Endodermal cell (in vitro differentiated cells): Measurements from ENCODE around the gene TOMM40. TPM values are rescaled to one million over a fixed set of nuclear protein-coding genes. Genes with fewer than 3 reads are reported as not detected.
"Not testable (repeated sequence)": the region's sequence is repeated elsewhere in the genome, so short reads cannot be mapped to it uniquely, and the experiment has no call there.

ENCODE experiments used
- DNase-seq: peaks from one replicate; pipeline ENCODE4 v3.0.0-alpha.2; 2017
- H3K27ac ChIP-seq: 2 replicates; pipeline ENCODE4 v1.5.1; 2013; ENCODE audit warnings: mild to moderate bottlenecking, low read depth, low read length, moderate library complexity
- H3K27me3 ChIP-seq: 2 replicates; pipeline ENCODE4 v1.6.1; 2013; ENCODE audit warnings: mild to moderate bottlenecking, low read length, moderate library complexity; ENCODE audit not compliant: insufficient read depth, control insufficient read depth, poor library complexity, severe bottlenecking
- H3K36me3 ChIP-seq: 2 replicates; pipeline ENCODE4 v1.7.0; 2013; ENCODE audit warnings: mild to moderate bottlenecking, low read length, moderate library complexity; ENCODE audit not compliant: control insufficient read depth, insufficient read depth
- H3K4me1 ChIP-seq: one replicate; pipeline ENCODE4 v1.7.0; 2013; ENCODE audit warnings: low read length; ENCODE audit not compliant: control insufficient read depth, insufficient read depth
- H3K4me3 ChIP-seq: 2 replicates; pipeline ENCODE4 v1.5.1; 2013; ENCODE audit warnings: mild to moderate bottlenecking, low read length, moderate library complexity
- H3K9ac ChIP-seq: 2 replicates; pipeline ENCODE4 v1.6.1; 2013; ENCODE audit warnings: mild to moderate bottlenecking, low read length, moderate library complexity; ENCODE audit not compliant: poor library complexity, severe bottlenecking; ENCODE audit errors: extremely low read depth
- H3K9me3 ChIP-seq: 2 replicates; pipeline ENCODE4 v1.6.1; 2013; ENCODE audit warnings: mild to moderate bottlenecking, low read length, moderate library complexity; ENCODE audit not compliant: control insufficient read depth
- H3K27ac Mint-ChIP-seq: 2 replicates; pipeline ENCODE4 v1.8.0; 2020; ENCODE audit warnings: mixed read lengths
- H3K27me3 Mint-ChIP-seq: 2 replicates; pipeline ENCODE4 v1.8.0; 2021; ENCODE audit warnings: mild to moderate bottlenecking, mixed read lengths; ENCODE audit not compliant: insufficient read depth
- H3K36me3 Mint-ChIP-seq: 2 replicates; pipeline ENCODE4 v1.8.0; 2020; ENCODE audit warnings: low read depth, mixed read lengths
- H3K4me1 Mint-ChIP-seq: 2 replicates; pipeline ENCODE4 v1.8.0; 2020; ENCODE audit warnings: mixed read lengths
- H3K4me3 Mint-ChIP-seq: 2 replicates; pipeline ENCODE4 v1.8.0; 2020; ENCODE audit warnings: mild to moderate bottlenecking, moderate library complexity, mixed read lengths
- H3K9me3 Mint-ChIP-seq: 2 replicates; pipeline ENCODE4 v1.8.0; 2020; ENCODE audit warnings: mild to moderate bottlenecking, mixed read lengths
- CTCF ChIP-seq: fragments of 200-600 bp; sonication (generic); conservative IDR thresholded peaks from 2 replicates; pipeline ENCODE4 v1.5.0; 2021; ENCODE audit warnings: antibody characterized with exemption, mild to moderate bottlenecking
- WGBS, 2 experiments: methylation state at CpG; one replicate each; pipeline versions ENCODE4 v1.1.5 to v1.1.7; 2013; ENCODE audit warnings: missing lambda C conversion rate in 2 of 2, mixed read lengths in 1 of 2; ENCODE audit not compliant: insufficient coverage in 1 of 2, insufficient read length in 1 of 2; 5-methylcytosine and 5-hydroxymethylcytosine counted together
- total RNA-seq, 2 donors: library from RNA; stranded (reverse); fragmentation: NEBNext Ultra II Directional in 1 of 2; extraction: Animal tissue kit (Norgen Biotek cat#: 25700) in 1 of 2; gene quantifications; 2 replicates in 1 of 2; 3 replicates in 1 of 2; pipeline ENCODE4 v1.2.1, GENCODE V29; 2021

Gene TOMM40
- total RNA-seq, 2 donors from 2014 or later, result 88.1 to 93.8 TPM

DNA sequence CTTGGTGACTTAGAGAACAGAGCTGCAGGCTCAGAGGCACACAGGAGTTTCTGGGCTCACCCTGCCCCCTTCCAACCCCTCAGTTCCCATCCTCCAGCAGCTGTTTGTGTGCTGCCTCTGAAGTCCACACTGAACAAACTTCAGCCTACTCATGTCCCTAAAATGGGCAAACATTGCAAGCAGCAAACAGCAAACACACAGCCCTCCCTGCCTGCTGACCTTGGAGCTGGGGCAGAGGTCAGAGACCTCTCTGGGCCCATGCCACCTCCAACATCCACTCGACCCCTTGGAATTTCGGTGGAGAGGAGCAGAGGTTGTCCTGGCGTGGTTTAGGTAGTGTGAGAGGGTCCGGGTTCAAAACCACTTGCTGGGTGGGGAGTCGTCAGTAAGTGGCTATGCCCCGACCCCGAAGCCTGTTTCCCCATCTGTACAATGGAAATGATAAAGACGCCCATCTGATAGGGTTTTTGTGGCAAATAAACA is 33.2 kb downstream of the TOMM40 start:
- Mint-ChIP-seq H3K27me3 (peaks cover 6% of the 10 kb centered on the region), H3K27ac (no peak overlapping the region), H3K36me3 (peaks cover 14% of the 10 kb centered on the region), H3K4me3 (no peak overlapping the region), H3K4me1 (peaks cover 19% of the 10 kb centered on the region), H3K9me3 (peaks cover 7% of the 10 kb centered on the region)
- DNase-seq, result no peak
- Histone ChIP-seq H3K9me3 (no peaks in the 10 kb centered on the region), H3K9ac (no peak overlapping the region), H3K4me3 (no peak overlapping the region), H3K4me1 (no peaks in the 10 kb centered on the region), H3K27me3 (no peaks in the 10 kb centered on the region), H3K36me3 (peaks cover 9% of the 10 kb centered on the region), H3K27ac (no peak overlapping the region)
- WGBS, 2 experiments, result 93 to 95% methylated on average over 6 to 8 of the region's 8 CpGs
- TF ChIP-seq CTCF, result no peak

DNA sequence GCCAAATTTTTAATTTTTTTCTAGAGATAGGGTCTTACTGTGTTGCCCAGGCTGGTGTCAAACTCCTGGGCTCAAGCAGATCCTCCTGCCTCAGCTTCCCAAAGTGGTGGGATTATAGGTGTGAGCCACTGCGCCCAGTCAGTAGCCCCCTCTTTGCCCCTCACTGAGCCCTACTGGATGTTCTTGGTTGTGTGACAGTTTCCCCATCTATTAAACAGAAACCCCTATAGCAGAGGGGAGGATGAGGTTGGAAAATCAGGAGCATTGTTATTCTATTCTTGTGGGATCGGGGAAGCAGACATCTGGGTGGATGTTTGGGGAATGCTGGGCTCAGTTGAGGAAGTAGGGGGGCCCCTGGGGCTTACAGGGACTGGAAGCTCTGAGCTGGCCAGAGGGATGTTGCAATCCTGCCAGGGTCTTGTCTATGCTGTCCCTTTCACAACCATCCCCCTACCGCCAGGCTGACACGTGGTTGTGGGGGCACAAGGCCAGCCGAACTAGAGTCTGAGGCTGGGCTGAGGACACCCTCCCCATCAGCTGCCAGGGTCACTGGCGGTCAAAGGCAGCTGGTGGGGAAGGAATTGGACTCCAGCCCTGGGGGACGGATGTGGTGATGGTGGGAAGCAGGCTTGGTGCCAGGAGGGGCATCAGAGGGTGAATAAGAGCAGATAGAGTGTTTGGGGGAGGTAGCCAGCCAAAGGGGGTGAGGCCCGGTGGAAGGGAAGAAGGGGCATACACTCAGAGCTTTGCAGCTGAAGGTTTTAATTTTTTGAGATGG is 34.2 kb downstream of the TOMM40 start:
- H3K4me3 Mint-ChIP-seq, result no peak overlapping the region
- peaks cover 10% of the 10 kb centered on the region for H3K36me3 Mint-ChIP-seq
- peaks cover 19% of the 10 kb centered on the region for H3K4me1 Mint-ChIP-seq
- Histone ChIP-seq H3K36me3 (no peaks in the 10 kb centered on the region), H3K4me3 (no peak overlapping the region), H3K9ac (no peak overlapping the region), H3K27me3 (no peaks in the 10 kb centered on the region), H3K9me3 (no peaks in the 10 kb centered on the region), H3K4me1 (no peaks in the 10 kb centered on the region), H3K27ac (no peak overlapping the region)
- DNase-seq, result no peak
- WGBS, 2 experiments, result 90 to 100% methylated on average over 2 to 8 of the region's 8 CpGs
- no peak overlapping the region for H3K27ac Mint-ChIP-seq
- peaks cover 8% of the 10 kb centered on the region for H3K27me3 Mint-ChIP-seq
- peaks cover 7% of the 10 kb centered on the region for H3K9me3 Mint-ChIP-seq
- no peak for TF ChIP-seq CTCF

DNA sequence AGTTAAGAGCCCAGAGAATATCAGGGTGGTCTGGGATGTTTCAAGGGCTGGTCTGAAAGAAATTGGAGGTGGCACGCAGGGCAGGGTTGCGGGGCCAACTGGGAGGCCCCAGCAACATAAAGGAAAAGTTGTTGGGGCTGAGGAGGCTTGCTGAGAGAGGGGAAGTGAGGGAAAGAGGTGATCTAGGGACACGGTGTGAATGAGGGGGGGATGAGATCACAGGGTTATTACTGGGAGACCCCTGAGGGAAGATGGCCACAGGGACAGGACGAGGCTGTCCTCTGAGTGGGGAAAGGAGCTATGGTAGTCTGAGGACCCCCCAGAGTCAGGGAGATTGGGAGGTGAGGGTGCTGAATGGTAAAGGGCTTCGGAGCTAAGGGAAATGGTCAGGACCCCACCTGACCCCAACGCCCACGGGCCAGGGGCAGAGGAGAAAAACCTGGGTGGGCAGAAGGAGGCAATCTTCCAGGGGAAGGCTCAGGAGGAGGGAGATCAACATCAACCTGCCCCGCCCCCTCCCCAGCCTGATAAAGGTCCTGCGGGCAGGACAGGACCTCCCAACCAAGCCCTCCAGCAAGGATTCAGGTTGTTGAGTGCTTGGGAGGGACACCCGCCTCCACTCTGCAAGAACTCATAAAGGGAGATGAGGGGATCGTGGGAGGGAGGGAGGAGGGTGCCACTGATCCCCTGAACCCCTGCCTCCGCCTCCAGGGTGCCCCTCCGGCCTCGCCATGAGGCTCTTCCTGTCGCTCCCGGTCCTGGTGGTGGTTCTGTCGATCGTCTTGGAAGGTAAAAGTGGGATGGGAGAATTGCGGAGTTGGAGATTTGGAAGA is 35.4 kb downstream of the TOMM40 start:
- peaks cover 19% of the 10 kb centered on the region for H3K4me1 Mint-ChIP-seq
- not testable (repeated sequence) for H3K27me3 Mint-ChIP-seq, H3K9ac ChIP-seq, H3K4me1 ChIP-seq, H3K9me3 ChIP-seq, H3K9me3 Mint-ChIP-seq, H3K36me3 ChIP-seq, H3K4me3 ChIP-seq, H3K27ac ChIP-seq, H3K27me3 ChIP-seq
- WGBS, 2 experiments, result 70 to 87% methylated on average over 4 to 14 of the region's 19 CpGs
- peak overlapping the region; percentile 54 for H3K4me3 Mint-ChIP-seq
- DNase-seq, result peak; percentile 66
- peaks cover 10% of the 10 kb centered on the region for H3K36me3 Mint-ChIP-seq
- H3K27ac Mint-ChIP-seq, result peak overlapping the region; percentile 91
